NCI-H1092 (cell line): ENCODE measurements around the gene GRIK2.

Experiments used
- DNase-seq: peaks from one replicate; lab custom pipeline; 2025; lab: John Stamatoyannopoulos, UW

Gene GRIK2

DNA sequence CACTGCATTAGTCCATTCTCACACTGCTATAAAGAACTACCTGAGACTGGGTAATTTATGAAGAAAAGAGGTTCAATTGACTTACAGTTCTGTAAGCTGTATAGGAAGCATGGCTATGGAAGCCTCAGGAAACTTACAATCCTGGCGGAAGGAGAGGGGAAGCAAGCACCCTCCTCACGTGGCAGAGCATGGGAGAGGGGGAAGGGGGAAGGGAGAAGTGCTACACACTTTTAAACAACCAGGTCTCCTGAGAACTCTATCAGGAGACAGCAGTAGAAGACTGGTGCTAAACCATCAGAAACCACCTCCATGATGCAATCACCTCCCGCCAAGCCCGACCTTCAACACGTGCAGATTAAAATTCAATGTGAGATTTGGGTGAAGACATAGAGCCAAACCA is 494.0 kb downstream of the GRIK2 start:
- DNase-seq = no peak

DNA sequence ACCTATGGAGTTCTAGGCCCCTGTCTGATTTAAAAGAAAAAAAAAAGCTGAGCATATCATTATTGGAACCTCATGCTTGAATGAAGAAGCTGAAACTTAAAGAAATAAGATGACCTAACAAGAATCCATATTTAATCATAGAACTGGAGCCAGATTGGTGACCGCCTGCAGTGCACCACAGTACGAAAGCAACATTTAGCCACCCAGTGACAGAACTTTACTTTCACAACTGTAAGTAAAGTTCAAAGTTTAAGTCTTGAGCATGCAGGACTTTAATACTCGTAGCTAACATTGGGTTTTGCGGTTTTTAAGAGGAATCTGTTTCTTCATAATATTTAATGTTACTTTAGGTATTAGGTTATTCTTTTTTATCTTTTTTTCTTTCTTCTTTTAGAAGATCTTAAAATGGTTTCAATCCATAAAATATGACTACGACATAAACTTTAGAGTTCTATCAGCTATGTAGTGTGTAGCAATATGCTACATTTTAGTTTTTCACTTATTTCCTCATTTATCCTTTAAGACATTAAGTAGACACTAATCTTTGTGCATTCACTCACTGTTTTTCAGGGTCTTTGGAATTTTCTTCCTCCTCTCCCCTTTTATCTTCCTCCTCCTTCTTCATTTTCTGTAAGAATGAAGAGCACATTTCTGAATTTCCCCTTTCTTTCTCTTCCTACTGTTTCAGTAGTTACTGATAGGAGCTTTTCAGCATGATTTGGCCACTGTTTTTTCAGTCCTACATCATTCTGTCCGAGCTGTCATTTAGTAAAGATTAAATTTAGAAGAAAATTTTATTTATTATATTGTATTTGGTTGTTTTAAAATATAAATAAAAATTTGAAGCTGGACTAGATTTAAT is 514.1 kb downstream of the GRIK2 start:
- no peak for DNase-seq

DNA sequence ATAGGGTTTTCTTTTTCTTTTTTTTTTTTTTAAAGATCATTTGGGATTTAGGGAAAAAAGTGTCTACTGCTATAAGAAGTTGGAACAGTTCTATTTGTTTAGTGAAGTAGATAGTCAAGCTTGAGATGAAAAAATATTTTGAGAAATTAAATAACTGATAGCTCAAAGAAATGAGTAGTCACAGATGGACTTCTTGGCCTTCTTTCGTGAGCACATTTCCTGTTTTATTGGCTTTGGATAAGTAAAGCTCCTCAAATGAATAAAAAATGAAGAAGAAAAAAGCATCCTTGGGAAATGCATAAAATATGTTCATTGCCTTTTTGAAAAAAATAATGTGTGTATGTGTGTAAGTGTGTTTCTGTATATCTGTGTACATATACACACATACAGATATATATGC is 515.9 kb downstream of the GRIK2 start:
- no peak for DNase-seq

DNA sequence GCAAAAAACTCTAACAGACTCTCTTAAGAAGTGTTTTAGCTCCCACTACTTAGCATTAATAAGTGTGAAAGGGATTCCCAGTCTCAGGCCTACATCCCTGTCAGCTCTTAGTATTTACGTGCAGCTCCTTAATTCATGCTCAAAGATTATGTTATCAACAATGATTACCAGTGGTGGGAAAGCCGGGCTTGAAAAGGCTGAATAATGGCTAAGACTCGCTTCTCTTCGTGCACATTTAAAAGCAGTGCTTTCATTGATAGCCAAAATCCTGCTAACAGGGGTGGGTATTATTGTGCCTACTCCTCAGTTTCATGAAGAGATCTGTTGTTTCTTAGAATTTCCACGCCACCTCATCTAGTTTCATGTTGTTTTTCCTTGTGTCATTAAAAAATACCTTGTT is 518.8 kb downstream of the GRIK2 start:
- DNase-seq = no peak

DNA sequence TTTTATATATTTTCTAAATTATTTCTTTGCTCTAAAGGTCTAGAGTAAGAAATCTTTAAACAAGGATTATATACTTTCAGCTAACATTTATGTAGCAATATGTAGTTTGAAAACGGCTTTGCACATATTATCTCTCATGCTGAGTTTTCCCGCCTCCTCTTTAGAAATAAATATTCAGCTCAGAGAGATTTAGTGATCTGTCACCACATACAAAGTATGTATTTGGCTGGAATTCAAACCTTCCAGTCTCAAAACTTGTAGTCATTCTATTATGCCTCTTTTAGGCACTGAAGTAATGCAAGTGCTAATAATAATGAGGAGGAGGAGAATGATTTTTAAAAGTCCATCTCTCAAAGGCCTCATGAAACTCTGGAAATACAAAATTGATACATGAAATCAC is 525.0 kb downstream of the GRIK2 start:
- DNase-seq = no peak

DNA sequence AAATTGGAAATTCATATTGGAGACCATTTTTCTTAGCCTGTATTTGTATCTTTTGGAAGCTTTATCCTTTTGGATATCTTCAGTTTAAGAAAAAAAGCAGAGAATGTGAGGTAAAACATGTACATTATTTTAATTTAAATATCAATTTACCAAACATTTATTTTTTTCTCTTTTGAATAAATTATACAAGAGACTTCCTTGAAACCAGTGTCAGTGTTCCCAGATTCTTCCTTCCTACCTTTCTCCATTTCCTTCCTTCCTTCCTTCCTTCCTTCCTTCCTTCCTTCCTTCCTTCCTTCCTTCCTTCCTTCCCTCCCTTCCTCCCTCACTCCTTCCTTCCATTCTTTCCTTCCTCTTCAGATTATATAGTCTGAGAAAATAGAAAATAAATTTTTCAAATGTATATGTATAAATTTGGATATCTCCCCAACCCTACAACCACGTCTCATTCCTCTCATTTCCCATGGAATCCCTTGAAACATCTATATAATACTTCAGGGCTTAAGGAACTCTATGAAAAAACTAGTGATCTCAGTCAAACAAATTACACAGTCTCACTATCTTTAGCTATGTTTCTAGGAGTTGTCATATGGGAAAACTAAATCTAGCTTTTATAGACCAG is 528.4 kb downstream of the GRIK2 start:
- DNase-seq = no peak

DNA sequence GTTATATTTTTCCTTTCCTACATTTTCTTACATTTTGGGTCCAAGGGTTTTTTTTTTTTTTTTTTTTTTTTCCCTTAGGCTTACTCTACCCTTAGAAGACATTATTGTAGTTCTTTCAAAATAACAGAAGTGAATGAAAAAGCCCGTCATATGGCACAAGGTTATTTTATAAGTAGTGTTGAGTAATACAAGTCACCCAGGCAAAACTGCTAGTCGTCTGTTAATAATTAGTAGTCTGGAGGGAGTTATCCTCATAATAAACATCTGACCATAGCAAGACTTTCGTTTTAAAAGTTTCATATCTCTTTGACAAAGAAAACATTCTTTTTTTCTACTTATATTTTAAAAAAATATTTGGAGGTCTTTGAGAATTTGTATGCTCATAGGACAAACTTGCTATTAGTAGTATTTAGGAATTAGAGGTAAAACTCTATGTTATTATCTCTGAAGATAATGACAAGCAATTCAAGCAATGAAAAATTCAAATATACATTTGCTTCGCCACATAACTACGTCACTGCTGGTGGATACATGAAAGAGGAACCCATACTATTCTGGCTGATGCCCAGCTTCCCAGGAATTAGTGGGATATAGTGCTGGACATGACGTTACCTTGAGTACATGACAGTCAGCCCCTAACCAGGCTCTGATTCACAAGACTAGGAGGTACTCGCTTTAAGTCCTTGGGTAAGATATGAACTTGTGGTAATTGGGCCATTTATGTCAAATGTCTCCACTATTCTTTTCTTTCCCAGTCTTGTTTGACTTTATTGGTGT is 532.8 kb downstream of the GRIK2 start:
- DNase-seq = no peak

DNA sequence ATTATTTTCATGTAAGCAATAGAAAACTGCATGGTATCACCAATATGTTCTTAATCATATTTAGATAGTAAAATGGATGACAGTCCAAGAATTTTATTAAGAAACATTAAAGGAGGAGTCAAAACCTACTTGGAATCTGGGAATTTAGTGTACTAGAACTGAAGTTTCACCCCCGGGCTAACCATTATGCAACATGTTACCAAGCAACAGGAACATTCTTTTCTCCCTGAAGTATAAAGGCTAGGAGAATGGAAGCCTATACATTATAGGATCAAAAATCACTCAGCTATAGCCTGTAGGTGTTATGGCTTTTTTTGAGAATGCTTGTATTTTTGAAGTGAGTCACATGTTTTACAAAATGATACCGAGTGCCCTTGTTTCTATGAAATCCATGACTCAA is 538.3 kb downstream of the GRIK2 start:
- DNase-seq = no peak

DNA sequence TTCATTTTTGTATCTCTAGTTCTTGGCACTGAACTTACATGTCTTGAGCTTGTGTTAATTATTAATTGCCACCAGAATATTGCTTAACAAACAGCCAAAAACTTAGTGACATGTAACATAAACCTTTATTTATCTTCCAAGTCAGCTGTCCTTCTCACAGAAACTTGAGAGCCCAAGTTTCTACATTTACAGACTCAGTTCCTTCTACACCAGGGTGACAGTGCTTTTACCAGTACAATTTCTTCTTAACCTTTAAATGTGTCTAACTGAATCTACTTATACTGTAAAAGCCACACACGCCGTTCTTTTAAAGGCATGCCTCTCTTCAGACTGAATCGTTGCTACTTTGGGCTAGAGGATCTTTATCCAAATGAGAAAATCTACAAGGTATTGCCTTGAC is 539.2 kb downstream of the GRIK2 start:
- DNase-seq = no peak

DNA sequence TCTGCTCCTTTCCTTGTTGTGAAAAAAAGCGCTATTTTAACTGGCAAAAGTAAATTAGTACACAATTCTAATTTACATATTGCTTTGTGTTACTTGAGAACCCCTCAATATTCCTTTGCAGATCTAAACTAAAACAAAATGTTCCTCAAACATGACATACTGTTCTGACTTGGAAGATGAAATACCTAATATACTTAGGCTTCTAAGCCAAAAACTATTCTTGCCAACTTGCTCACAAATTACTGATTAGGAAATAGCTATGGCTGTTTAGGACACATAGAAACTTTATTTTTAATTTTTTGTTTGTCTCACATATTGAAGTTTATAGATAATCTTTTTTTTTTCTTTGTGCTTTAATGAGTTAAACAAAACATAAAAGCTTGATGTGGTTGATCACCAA is 542.2 kb downstream of the GRIK2 start:
- DNase-seq = no peak

DNA sequence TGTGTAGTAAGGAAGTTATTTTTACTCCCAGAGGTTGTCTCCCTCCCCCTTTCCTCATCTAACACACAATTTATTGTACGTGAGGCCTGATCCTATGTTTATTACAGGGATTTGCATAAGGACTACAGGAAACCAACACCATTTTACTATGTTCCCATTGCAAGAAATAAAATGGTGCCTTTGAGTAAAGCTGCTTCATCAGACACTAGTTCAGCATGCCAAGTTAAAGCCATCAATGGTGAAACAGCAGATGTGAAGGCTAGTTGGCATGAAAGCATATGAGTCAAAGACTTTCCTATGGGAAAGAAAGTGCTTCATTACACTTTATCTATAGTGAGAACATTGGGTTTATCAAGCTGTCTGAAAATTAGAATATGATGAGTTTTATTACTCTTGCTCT is 543.0 kb downstream of the GRIK2 start:
- no peak for DNase-seq

DNA sequence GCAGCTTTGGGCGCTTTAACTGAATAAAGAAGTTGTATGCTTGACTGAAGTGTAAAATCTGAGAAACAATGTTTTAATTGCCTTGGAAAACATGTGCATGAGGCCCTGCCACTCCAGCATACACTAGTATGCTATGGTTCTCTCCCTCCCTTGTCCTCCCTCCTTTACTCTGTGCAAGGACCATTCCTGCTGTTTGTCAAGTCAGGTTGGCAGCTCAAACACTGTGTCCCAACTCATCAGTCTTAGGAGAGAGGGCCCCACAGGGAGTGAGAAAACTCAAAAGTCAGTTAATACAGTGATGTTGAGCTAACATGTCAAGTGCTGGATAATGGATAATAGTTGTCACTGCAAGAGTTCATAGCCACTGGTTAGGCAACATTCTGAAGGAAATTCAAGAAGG is 543.6 kb downstream of the GRIK2 start:
- DNase-seq = no peak

DNA sequence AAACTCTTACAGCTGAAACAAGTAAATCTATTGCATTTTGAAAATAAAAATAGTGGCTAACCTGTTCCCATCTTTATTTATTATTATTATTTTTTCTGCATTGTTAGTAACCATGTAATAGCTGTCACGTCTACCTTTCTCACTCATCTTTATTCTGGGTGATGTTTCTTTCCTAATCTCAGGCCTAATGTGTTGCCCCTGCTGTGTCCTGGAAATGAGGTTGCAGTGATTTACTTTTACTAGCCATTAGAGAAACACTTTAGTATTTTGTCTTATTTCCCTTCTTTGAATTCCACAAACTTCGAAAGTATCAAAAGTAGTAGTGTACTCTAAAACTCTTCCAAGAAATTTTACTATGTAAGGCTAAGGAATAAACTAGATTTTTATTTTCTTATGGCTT is 546.9 kb downstream of the GRIK2 start:
- no peak for DNase-seq

DNA sequence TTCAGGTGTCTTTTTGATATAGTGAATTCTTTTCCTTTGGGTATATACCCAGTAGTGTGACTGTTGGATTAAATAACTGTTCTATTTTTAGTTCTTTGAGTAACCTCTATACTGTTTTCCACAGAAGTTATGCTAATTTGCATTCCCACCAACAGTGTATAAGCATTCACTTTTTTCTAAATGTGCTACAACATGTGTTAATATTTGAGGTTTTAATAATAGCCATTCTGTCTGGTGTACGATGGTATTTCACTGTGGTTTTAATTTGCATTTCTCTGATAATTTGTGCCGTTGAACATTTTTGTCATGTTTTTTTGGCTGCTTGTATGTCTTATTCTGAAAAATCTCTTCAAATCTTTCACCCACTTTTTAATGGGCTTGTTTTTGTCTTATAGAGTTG is 563.5 kb downstream of the GRIK2 start:
- no peak for DNase-seq

DNA sequence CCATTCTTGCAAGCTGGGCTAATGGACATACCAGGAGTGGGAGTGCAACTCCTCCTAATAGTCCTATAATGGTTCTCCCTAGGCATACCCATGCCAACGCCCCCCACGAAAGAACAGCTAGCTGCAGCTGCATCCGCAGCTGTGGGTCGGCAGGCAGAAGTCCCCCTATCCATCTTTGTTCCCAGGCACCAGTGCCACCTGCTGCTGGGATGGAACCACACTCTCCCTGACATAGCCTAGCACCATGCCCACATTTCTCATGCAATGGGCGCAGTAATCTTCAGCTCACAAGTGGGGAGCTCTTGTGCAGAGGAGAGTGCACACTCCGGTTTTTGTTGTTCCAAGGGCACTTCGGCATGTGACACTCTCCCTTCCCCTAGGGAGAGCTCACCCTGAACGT is 567.8 kb downstream of the GRIK2 start:
- DNase-seq = no peak

DNA sequence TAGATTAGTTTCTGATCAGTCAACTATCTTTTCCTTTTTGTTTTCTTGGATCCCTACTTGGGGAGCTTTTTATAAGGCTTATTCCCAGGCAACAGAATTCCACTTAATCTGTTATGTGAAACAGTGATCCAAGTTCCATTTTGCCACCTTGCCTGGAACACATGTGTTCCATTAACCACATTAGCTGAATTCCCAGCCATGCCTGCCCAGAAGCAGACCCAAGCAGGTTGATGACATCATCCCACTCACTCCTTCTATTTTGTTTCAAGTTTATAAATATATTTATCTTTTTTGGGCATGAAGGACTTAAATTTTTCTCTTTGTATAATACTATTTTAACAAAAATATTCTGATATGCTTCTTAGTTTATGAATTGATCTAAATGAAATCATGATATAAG is 587.4 kb downstream of the GRIK2 start:
- no peak for DNase-seq

DNA sequence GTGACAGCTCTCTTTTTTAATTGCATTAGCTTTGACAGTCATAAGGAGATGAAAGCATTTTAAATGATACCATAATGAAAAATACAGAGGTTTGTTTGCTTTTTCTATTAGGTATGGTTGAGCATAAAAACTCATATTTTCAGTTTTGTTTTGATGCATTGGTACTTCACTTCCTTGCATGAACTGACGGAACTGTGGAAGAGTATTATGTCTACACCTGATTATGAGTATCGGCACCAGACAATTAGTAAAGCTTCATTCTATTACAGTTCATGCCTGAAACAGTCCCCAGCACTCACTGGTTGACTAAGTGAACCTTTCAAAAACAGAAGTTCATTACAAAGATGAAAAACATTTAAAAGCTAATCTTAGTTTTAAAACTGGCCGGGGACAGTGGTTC is 593.0 kb downstream of the GRIK2 start:
- no peak for DNase-seq

DNA sequence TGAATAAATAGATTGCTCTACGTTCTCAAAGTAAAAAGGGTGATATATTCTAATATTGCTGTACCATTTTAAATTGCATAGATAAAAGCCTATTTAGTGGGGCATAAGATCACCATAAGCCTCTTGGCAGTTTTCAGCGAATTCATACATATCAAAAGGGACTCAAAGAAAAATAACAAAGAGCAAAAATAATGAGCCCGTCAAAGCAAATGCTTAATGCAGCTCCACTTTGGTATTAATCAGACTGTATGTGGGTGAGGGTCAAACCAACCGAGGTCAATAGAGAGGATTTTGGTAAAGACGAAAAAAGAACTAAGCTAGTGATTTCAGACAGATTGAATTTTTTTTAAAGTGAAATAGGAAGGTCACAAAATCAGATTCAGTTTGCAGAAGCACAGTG is 598.8 kb downstream of the GRIK2 start:
- no peak for DNase-seq

DNA sequence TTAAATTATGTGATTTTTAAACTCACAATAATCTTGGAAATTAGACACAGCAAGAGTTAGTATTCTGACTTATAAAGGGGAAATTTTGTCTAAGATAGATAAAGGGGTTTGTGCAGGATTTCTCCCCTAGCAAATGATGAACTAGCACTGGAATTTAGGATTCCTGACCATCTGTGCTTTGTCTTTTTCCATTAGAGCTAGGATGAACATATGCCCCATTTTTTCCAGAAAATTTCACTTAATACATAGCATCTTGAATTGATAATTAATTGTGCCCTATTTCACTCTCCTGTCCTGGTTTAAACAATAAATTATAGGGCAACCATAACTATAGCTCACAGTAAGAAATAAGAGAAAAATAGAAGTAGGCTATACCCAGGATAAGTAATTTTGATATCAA is 601.0 kb downstream of the GRIK2 start:
- no peak for DNase-seq

DNA sequence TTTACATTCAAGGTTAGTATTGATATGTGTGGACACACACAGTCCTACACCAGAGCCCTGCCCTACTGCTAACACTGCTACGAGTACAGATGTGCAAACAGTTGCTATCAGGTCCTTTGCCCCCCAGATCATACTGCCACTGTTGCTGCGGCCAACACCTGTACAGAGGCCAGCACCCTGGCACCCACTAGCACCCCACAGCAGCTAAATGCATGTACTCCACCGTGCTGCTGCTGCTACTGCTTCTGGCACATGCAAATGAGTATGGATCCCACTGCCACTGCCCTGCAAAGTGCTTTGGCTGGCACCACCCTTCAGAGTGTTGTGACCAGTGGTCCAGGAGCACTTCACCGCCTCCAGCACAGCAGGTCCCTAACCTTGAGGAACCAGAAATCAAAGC is 621.9 kb downstream of the GRIK2 start:
- no peak for DNase-seq

DNA sequence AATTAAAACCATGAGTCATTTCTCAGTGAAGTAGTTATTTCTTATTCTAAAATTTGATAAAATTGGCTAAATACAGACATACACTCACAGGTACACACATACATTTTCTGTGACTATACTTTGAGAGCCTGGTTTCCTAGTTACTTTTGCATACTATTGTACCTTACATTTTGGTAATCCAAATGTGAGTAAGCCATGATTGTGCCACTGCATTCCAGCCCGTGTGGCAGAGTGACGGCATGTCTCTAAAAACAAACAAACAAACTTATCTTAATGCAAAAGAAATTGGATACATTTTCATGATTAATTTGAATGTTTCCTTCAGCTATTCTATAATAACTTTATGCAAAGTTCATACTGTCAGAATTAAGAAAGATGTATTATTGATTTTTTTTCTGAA is 628.8 kb downstream of the GRIK2 start:
- no peak for DNase-seq

DNA sequence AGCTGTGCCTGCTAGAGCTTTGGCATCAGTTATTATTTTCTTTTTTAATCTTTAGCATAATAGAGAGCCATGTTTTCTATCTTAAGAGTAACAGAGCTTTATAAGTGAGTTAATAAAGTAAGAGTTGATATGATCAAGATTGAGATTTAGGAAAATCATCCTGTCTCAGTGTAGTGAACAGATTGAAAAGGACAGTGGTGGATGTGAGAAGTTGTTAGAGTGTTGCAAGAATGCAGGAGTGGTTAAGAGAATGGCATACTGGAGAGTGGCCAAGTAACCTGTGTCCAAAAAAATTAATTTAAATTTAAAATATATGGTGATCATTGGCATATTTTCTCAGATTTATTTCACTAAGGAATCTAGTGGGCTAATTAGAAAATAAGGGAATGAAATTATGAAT is 629.3 kb downstream of the GRIK2 start:
- DNase-seq = no peak

DNA sequence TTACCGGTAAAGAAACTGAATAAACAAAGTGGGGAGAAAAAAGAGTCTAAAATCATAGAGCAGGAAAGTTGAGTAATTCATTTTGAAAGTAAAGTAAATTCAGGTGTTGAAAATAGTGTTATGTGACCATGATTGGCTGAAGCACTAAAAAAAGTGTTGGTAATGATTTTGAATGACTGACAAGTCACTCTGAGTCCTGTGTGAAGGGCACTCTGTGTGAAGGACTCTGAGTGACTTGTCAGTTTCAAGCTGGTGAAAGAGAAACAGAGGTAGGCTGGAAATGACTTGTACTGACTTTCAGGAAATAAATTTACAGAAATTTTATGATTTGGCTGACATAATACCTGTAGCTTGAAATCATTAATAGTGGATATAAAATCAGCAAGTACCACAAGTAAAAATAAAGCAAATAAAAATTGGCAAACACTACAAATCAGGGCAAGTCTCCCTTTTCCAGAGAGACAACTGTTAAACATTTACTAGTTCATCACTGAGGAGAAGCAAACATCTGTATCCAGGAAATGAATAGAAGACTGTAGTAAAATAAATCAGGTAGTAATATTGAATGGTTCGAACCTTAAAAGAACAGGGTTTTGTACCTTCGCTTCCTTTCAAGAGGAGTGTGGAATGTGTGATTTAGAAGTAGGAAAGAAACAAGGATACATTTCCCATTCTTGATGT is 630.6 kb downstream of the GRIK2 start:
- no peak for DNase-seq
